Epidermal melanocyte (primary cell): ENCODE data around the gene BNC2.

Experiments
- DNase-seq: peaks from one replicate; pipeline ENCODE4 v3.0.0; 2011; ENCODE audit warnings: low spot score; ENCODE audit not compliant: insufficient read length

Gene BNC2

GRCh38 chr9:16763946-16764345, 106.5 kb downstream of the BNC2 start:
- no peak for DNase-seq

GRCh38 chr9:16755467-16756160, 114.9 kb downstream of the BNC2 start:
- no peak for DNase-seq

- DNase-seq: no peak
Measured at GRCh38 chr9:16754662-16755061, 115.8 kb downstream of the BNC2 start.

- DNase-seq: no peak
Measured at GRCh38 chr9:16753256-16753655, 117.2 kb downstream of the BNC2 start.

GRCh38 chr9:16752601-16753000, 117.9 kb downstream of the BNC2 start:
- DNase-seq: no peak

GRCh38 chr9:16750553-16750952, 119.9 kb downstream of the BNC2 start:
- DNase-seq: no peak

GRCh38 chr9:16745359-16745758, 125.1 kb downstream of the BNC2 start:
- DNase-seq: no peak

- DNase-seq: no peak
Measured at GRCh38 chr9:16744394-16744793, 126.1 kb downstream of the BNC2 start.

- no peak for DNase-seq
Measured at GRCh38 chr9:16743375-16743774, 127.1 kb downstream of the BNC2 start.

GRCh38 chr9:16735001-16735400, 135.5 kb downstream of the BNC2 start:
- DNase-seq: no peak

GRCh38 chr9:16732546-16732945, 137.9 kb downstream of the BNC2 start:
- peak; percentile 59 for DNase-seq

GRCh38 chr9:16730162-16730561, 140.3 kb downstream of the BNC2 start:
- DNase-seq: no peak

GRCh38 chr9:16729651-16730050, 140.8 kb downstream of the BNC2 start:
- no peak for DNase-seq

GRCh38 chr9:16728137-16728508, 142.3 kb downstream of the BNC2 start:
- no peak for DNase-seq

GRCh38 chr9:16727452-16728136, 142.9 kb downstream of the BNC2 start:
- DNase-seq: no peak

- DNase-seq: no peak
Measured at GRCh38 chr9:16726718-16727451, 143.6 kb downstream of the BNC2 start.

- no peak for DNase-seq
Measured at GRCh38 chr9:16726029-16726428, 144.4 kb downstream of the BNC2 start.

GRCh38 chr9:16725066-16725465, 145.4 kb downstream of the BNC2 start:
- DNase-seq: no peak

GRCh38 chr9:16721972-16722371, 148.5 kb downstream of the BNC2 start:
- no peak for DNase-seq

GRCh38 chr9:16720386-16720785, 150.1 kb downstream of the BNC2 start:
- no peak for DNase-seq

- no peak for DNase-seq
Measured at GRCh38 chr9:16719921-16720320, 150.5 kb downstream of the BNC2 start.

- DNase-seq: no peak
Measured at GRCh38 chr9:16718952-16719351, 151.5 kb downstream of the BNC2 start.

- DNase-seq: no peak
Measured at GRCh38 chr9:16718296-16718695, 152.2 kb downstream of the BNC2 start.
